Measurements from ENCODE around the gene HDAC7.

DNA sequence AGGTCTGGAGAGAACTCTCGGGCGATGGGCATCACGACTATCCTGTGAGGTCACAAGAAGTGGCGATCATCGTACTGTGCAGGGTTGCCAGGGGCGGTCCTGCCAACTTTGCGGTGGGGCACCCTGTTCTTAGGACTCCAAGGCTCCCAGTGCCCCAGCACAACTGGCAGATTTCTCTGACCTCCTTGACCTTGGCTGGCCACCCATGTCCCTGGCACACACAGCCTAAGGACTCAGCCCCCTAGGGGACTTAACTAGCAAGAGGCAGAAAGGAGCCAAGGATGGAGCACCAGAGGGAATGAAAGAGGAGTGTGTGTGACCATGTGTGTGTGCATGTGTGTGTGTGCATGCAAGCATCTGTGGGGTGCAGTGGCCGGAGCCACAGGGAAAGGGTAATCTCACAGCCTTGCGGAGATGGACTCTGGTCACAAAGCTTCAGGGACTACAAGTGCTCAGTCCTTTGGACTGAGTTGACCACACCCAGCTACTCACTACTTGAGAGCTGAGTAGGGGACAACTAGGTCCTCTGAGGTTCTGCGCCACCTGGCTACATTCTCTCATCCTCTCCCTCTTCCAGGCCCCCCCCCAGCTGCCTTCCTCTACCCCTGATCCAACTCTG is 32.9 kb downstream of the HDAC7 start:
- TF ChIP-seq, protein P1, sequence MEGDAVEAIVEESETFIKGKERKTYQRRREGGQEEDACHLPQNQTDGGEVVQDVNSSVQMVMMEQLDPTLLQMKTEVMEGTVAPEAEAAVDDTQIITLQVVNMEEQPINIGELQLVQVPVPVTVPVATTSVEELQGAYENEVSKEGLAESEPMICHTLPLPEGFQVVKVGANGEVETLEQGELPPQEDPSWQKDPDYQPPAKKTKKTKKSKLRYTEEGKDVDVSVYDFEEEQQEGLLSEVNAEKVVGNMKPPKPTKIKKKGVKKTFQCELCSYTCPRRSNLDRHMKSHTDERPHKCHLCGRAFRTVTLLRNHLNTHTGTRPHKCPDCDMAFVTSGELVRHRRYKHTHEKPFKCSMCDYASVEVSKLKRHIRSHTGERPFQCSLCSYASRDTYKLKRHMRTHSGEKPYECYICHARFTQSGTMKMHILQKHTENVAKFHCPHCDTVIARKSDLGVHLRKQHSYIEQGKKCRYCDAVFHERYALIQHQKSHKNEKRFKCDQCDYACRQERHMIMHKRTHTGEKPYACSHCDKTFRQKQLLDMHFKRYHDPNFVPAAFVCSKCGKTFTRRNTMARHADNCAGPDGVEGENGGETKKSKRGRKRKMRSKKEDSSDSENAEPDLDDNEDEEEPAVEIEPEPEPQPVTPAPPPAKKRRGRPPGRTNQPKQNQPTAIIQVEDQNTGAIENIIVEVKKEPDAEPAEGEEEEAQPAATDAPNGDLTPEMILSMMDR (IDR thresholded peaks at IDR 0.05): no peak
- TF ChIP-seq EP300 (IDR thresholded peaks at IDR 0.05): no peak
- TF ChIP-seq POLR2A (IDR thresholded peaks at IDR 0.05): no peak

Measured in tibial nerve (tissue), 4 donors.